H9 (cell line): ENCODE measurements around the gene ZNF770. TPM values are rescaled to one million over a fixed set of nuclear protein-coding genes. Genes with fewer than 3 reads are reported as not detected.

Source experiments
- DNase-seq: peaks from one replicate; pipeline ENCODE4 v3.0.0-alpha.2; 2017
- H2AFZ ChIP-seq: one replicate; pipeline ENCODE4 v1.6.1; 2013; ENCODE audit warnings: mild to moderate bottlenecking, low read length, control low read depth, moderate library complexity
- H2AK5ac ChIP-seq: 2 replicates; pipeline ENCODE4 v1.6.1; 2013; ENCODE audit warnings: low read length, control low read depth, mixed read lengths; ENCODE audit not compliant: insufficient read length
- H2BK120ac ChIP-seq: one replicate; pipeline ENCODE4 v1.6.1; 2013; ENCODE audit warnings: low read depth, mild to moderate bottlenecking, low read length, control low read depth, inconsistent platforms; ENCODE audit not compliant: poor library complexity, severe bottlenecking
- H2BK12ac ChIP-seq: 2 replicates; pipeline ENCODE4 v1.6.1; 2013; ENCODE audit warnings: low read length, control low read depth, mixed read lengths, low read depth; ENCODE audit not compliant: insufficient read length
- H2BK15ac ChIP-seq: 2 replicates; pipeline ENCODE4 v1.6.1; 2013; ENCODE audit warnings: low read depth, low read length, control low read depth
- H2BK20ac ChIP-seq: one replicate; pipeline ENCODE4 v1.6.1; 2013; ENCODE audit warnings: low read depth, mild to moderate bottlenecking, low read length, control low read depth, inconsistent platforms; ENCODE audit not compliant: poor library complexity, severe bottlenecking
- H2BK5ac ChIP-seq: 2 replicates; pipeline ENCODE4 v1.6.1; 2013; ENCODE audit warnings: low read length, control low read depth, mixed read lengths; ENCODE audit not compliant: insufficient read length
- H3K14ac ChIP-seq: 2 replicates; pipeline ENCODE4 v1.6.1; 2013; ENCODE audit warnings: low read length, control low read depth; ENCODE audit not compliant: insufficient read depth
- H3K18ac ChIP-seq: 2 replicates; pipeline ENCODE4 v1.6.1; 2013; ENCODE audit warnings: low read depth, mild to moderate bottlenecking, mixed read lengths, low read length, control low read depth; ENCODE audit not compliant: insufficient read length
- H3K23ac ChIP-seq: 2 replicates; pipeline ENCODE4 v1.6.1; 2013; ENCODE audit warnings: low read length, control low read depth, mixed read lengths, low read depth; ENCODE audit not compliant: insufficient read length
- H3K23me2 ChIP-seq: 2 replicates; pipeline ENCODE4 v1.6.1; 2013; ENCODE audit warnings: low read depth, mild to moderate bottlenecking, mixed read lengths, low read length, control low read depth; ENCODE audit not compliant: insufficient read length, poor library complexity, severe bottlenecking
- H3K27ac ChIP-seq: 2 replicates; pipeline ENCODE4 v1.5.1; 2013; ENCODE audit warnings: low read length, control low read depth, mixed read lengths, low read depth; ENCODE audit not compliant: insufficient read length
- H3K27me3 ChIP-seq: 2 replicates; pipeline ENCODE4 v1.6.1; 2013; ENCODE audit warnings: low read length, control low read depth, inconsistent platforms; ENCODE audit not compliant: insufficient read depth
- H3K4ac ChIP-seq: 2 replicates; pipeline ENCODE4 v1.6.1; 2013; ENCODE audit warnings: low read depth, mild to moderate bottlenecking, control low read depth, inconsistent platforms, low read length, moderate library complexity
- H3K4me1 ChIP-seq: 2 replicates; pipeline ENCODE4 v1.6.1; 2013; ENCODE audit warnings: low read length, control low read depth, inconsistent platforms; ENCODE audit not compliant: insufficient read depth
- H3K4me2 ChIP-seq: 2 replicates; pipeline ENCODE4 v1.6.1; 2013; ENCODE audit warnings: low read length, control low read depth, mixed read lengths; ENCODE audit not compliant: insufficient read length, insufficient read depth
- H3K56ac ChIP-seq: 2 replicates; pipeline ENCODE4 v1.6.1; 2013; ENCODE audit warnings: low read depth, mild to moderate bottlenecking, mixed read lengths, low read length, control low read depth; ENCODE audit not compliant: insufficient read length
- H3K79me1 ChIP-seq: 2 replicates; pipeline ENCODE4 v1.6.1; 2013; ENCODE audit warnings: low read depth, mild to moderate bottlenecking, moderate library complexity, low read length, control low read depth, inconsistent platforms; ENCODE audit not compliant: insufficient read depth, poor library complexity, severe bottlenecking
- H3K79me2 ChIP-seq: 2 replicates; pipeline ENCODE4 v1.6.1; 2013; ENCODE audit warnings: low read length, control low read depth, inconsistent platforms; ENCODE audit not compliant: insufficient read depth
- H3K9ac ChIP-seq: 2 replicates; pipeline ENCODE4 v1.6.1; 2013; ENCODE audit warnings: low read length, control low read depth, mixed read lengths; ENCODE audit not compliant: insufficient read length; ENCODE audit errors: extremely low read depth
- H3K9me3 ChIP-seq: one replicate; pipeline ENCODE4 v1.6.1; 2013; ENCODE audit warnings: low read depth, low read length, inconsistent platforms; ENCODE audit not compliant: control insufficient read depth
- H3T11ph ChIP-seq: one replicate; pipeline ENCODE4 v1.6.1; 2013; ENCODE audit warnings: mild to moderate bottlenecking, low read length, control low read depth, inconsistent platforms
- H4K20me1 ChIP-seq: one replicate; pipeline ENCODE4 v1.6.1; 2013; ENCODE audit not compliant: control insufficient read depth, insufficient read length, insufficient read depth
- H4K5ac ChIP-seq: 2 replicates; pipeline ENCODE4 v1.6.1; 2013; ENCODE audit warnings: low read depth, mild to moderate bottlenecking, mixed read lengths, low read length, control low read depth; ENCODE audit not compliant: insufficient read length
- H4K8ac ChIP-seq: replicated peaks from 2 replicates; pipeline ENCODE4 v1.6.1; 2013; ENCODE audit warnings: low read length, control low read depth, mixed read lengths, low read depth; ENCODE audit not compliant: insufficient read length
- H4K91ac ChIP-seq: 2 replicates; pipeline ENCODE4 v1.6.1; 2013; ENCODE audit warnings: low read depth, mild to moderate bottlenecking, moderate library complexity, mixed read lengths, low read length, control low read depth; ENCODE audit not compliant: insufficient read length
- H3K27ac Mint-ChIP-seq, 3 experiments: 2 replicates in 2 of 3; 3 replicates in 1 of 3; pipeline ENCODE4 v1.8.0; 2020 to 2021; ENCODE audit warnings: mixed read lengths in 3 of 3, mild to moderate bottlenecking in 1 of 3, moderate library complexity in 1 of 3
- H3K27me3 Mint-ChIP-seq: 2 replicates; pipeline ENCODE4 v1.8.0; 2021; ENCODE audit warnings: low read depth, mild to moderate bottlenecking, moderate library complexity, mixed read lengths
- H3K36me3 Mint-ChIP-seq, 3 experiments: 2 replicates in 2 of 3; 3 replicates in 1 of 3; pipeline ENCODE4 v1.8.0; 2020 to 2021; ENCODE audit warnings: low read depth in 3 of 3, mixed read lengths in 3 of 3; ENCODE audit not compliant: insufficient read depth in 1 of 3
- H3K4me1 Mint-ChIP-seq, 2 experiments: 2 replicates each; pipeline ENCODE4 v1.8.0; 2020; ENCODE audit warnings: mixed read lengths in 2 of 2
- H3K4me3 Mint-ChIP-seq, 2 experiments: 2 replicates in 1 of 2; 3 replicates in 1 of 2; pipeline ENCODE4 v1.8.0; 2020 to 2021; ENCODE audit warnings: mild to moderate bottlenecking in 2 of 2, mixed read lengths in 2 of 2, moderate library complexity in 1 of 2
- H3K9me3 Mint-ChIP-seq, 2 experiments: 2 replicates in 1 of 2; 3 replicates in 1 of 2; pipeline ENCODE4 v1.8.0; 2020; ENCODE audit warnings: mild to moderate bottlenecking in 2 of 2, mixed read lengths in 2 of 2, moderate library complexity in 1 of 2
- CTCF ChIP-seq: fragments of 200-600 bp; sonication (generic); conservative IDR thresholded peaks from 3 replicates; pipeline ENCODE4 v1.8.0; 2021; ENCODE audit warnings: antibody characterized with exemption, mild to moderate bottlenecking
- WGBS: extraction: QIAGEN DNeasy Blood & Tissue Kit; methylation state at CpG from one replicate; pipeline ENCODE4 v1.1.7; 2013; ENCODE audit warnings: missing lambda C conversion rate, low lambda C conversion rate, mixed read lengths; ENCODE audit not compliant: insufficient read length; ENCODE audit errors: extremely low coverage; 5-methylcytosine and 5-hydroxymethylcytosine counted together
- total RNA-seq: library from RNA; stranded (reverse); gene quantifications from 2 replicates; pipeline ENCODE4 v1.2.1, GENCODE V29; 2021

The ZNF770 gene
- total RNA-seq, 1 experiment from 2014 or later: 111 TPM

GRCh38 chr15:34986771-34987480 lies 1.2 kb downstream of the ZNF770 start:
- Mint-ChIP-seq H3K9me3 (no peaks in the 10 kb centered on the region), H3K27ac (peak overlapping the region; percentile 95 to 98 (median 98); a peak in 6 of 7 replicates), H3K36me3 (peaks cover 18 to 50% (median 20%) of the 10 kb centered on the region in 3 experiments; a peak in 6 of 7 replicates), H3K27me3 (no peaks in the 10 kb centered on the region), H3K4me3 (peak overlapping the region; percentile 98), H3K4me1 (peaks cover 27 to 39% of the 10 kb centered on the region in 2 experiments)
- Histone ChIP-seq H3K9me3 (no peaks in the 10 kb centered on the region), H3K23me2 (peaks cover 8% of the 10 kb centered on the region), H2AK5ac (no peak overlapping the region), H3K4me1 (peaks cover 2% of the 10 kb centered on the region; the same call in 1 of the 2 replicates), H2AFZ (no peak overlapping the region), H4K5ac (no peak overlapping the region), H2BK5ac (no peak overlapping the region), H3T11ph (no peak overlapping the region), H3K18ac (no peak overlapping the region), H3K4me2 (peak overlapping the region; percentile 75), H2BK12ac (no peak overlapping the region), H3K27ac (no peak overlapping the region), H3K56ac (no peak overlapping the region), H3K4ac (no peak overlapping the region), H3K23ac (no peak overlapping the region), H3K9ac (peak overlapping the region; percentile 94), H2BK120ac (no peak overlapping the region), H4K8ac (no peak overlapping the region), H3K14ac (no peak overlapping the region), H3K79me1 (no peaks in the 10 kb centered on the region), H2BK15ac (no peak overlapping the region), H4K20me1 (no peaks in the 10 kb centered on the region), H3K27me3 (no peaks in the 10 kb centered on the region), H2BK20ac (no peak overlapping the region), H3K79me2 (peaks cover 27% of the 10 kb centered on the region), H4K91ac (no peak overlapping the region)
- no CpG with 5 or more reads among the region's 9 CpGs for WGBS
- no peak for DNase-seq
- no peak for TF ChIP-seq CTCF
